ENCODE data around the gene LHFPL3.

The LHFPL3 gene

GRCh38 chr7:104664648-104665047 lies 336.2 kb downstream of the LHFPL3 start:
- Histone ChIP-seq H3K9me3 (ENCODE audit: low read length) (no peaks in the 10 kb centered on the region), H3K27me3 (ENCODE audit: insufficient read depth, low read length) (no peaks in the 10 kb centered on the region), H3K4me3 (ENCODE audit: low read depth, low read length, poor library complexity, severe bottlenecking) (no peak overlapping the region), H3K27ac (ENCODE audit: low read depth, low read length, poor library complexity, severe bottlenecking) (no peak overlapping the region), H3K79me2 (ENCODE audit: insufficient read depth, low read length) (no peaks in the 10 kb centered on the region), H3K4me2 (ENCODE audit: low read length) (no peak overlapping the region), H4K20me1 (ENCODE audit: insufficient read depth, low read length) (no peaks in the 10 kb centered on the region), H3K4me1 (ENCODE audit: insufficient read depth, low read length, severe bottlenecking) (no peaks in the 10 kb centered on the region), H3F3A (ENCODE audit: insufficient read depth, low read length) (no peaks in the 10 kb centered on the region), H3K9ac (ENCODE audit: low read length) (no peak overlapping the region), H3K36me3 (ENCODE audit: insufficient read depth, low read length) (no peaks in the 10 kb centered on the region), H2AFZ (ENCODE audit: low read length) (no peak overlapping the region), H3K9me2 (ENCODE audit: low read depth, low read length) (no peaks in the 10 kb centered on the region)
- no peak for TF ChIP-seq EZH2 (IDR thresholded peaks at IDR 0.05; ENCODE audit: borderline replicate concordance, low read length)
- TF ChIP-seq CTCF (IDR thresholded peaks at IDR 0.05; ENCODE audit: low read length) = no peak

GRCh38 chr7:104677587-104677986 lies 349.2 kb downstream of the LHFPL3 start:
- Histone ChIP-seq H4K20me1 (ENCODE audit: insufficient read depth, low read length) (no peaks in the 10 kb centered on the region), H3K9me3 (ENCODE audit: low read length) (no peaks in the 10 kb centered on the region), H3K9ac (ENCODE audit: low read length) (no peak overlapping the region), H3K27me3 (ENCODE audit: insufficient read depth, low read length) (peaks cover 5% of the 10 kb centered on the region; the same call in 1 of the 2 replicates), H3K36me3 (ENCODE audit: insufficient read depth, low read length) (no peaks in the 10 kb centered on the region), H3F3A (ENCODE audit: insufficient read depth, low read length) (no peaks in the 10 kb centered on the region), H3K4me1 (ENCODE audit: insufficient read depth, low read length, severe bottlenecking) (no peaks in the 10 kb centered on the region), H3K4me3 (ENCODE audit: low read depth, low read length, poor library complexity, severe bottlenecking) (no peak overlapping the region), H3K27ac (ENCODE audit: low read depth, low read length, poor library complexity, severe bottlenecking) (no peak overlapping the region), H3K79me2 (ENCODE audit: insufficient read depth, low read length) (no peaks in the 10 kb centered on the region), H2AFZ (ENCODE audit: low read length) (no peak overlapping the region), H3K4me2 (ENCODE audit: low read length) (no peak overlapping the region), H3K9me2 (ENCODE audit: low read depth, low read length) (no peaks in the 10 kb centered on the region)
- TF ChIP-seq EZH2 (IDR thresholded peaks at IDR 0.05; ENCODE audit: borderline replicate concordance, low read length) (no peak), CTCF (IDR thresholded peaks at IDR 0.05; ENCODE audit: low read length) (no peak)

- no peaks in the 10 kb centered on the region for H3F3A ChIP-seq (ENCODE audit: insufficient read depth, low read length)
- H3K4me1 ChIP-seq (ENCODE audit: insufficient read depth, low read length, severe bottlenecking) = no peaks in the 10 kb centered on the region
- no peak for TF ChIP-seq CTCF (IDR thresholded peaks at IDR 0.05; ENCODE audit: low read length)
- no peak for TF ChIP-seq EZH2 (IDR thresholded peaks at IDR 0.05; ENCODE audit: borderline replicate concordance, low read length)
- no peak overlapping the region for H3K27ac ChIP-seq (ENCODE audit: low read depth, low read length, poor library complexity, severe bottlenecking)
- no peaks in the 10 kb centered on the region for H3K9me2 ChIP-seq (ENCODE audit: low read depth, low read length)
- no peaks in the 10 kb centered on the region for H3K36me3 ChIP-seq (ENCODE audit: insufficient read depth, low read length)
- no peak overlapping the region for H2AFZ ChIP-seq (ENCODE audit: low read length)
- no peaks in the 10 kb centered on the region for H3K27me3 ChIP-seq (ENCODE audit: insufficient read depth, low read length)
- H3K9ac ChIP-seq (ENCODE audit: low read length) = no peak overlapping the region
- no peaks in the 10 kb centered on the region for H3K79me2 ChIP-seq (ENCODE audit: insufficient read depth, low read length)
- no peak overlapping the region for H3K4me3 ChIP-seq (ENCODE audit: low read depth, low read length, poor library complexity, severe bottlenecking)
- H4K20me1 ChIP-seq (ENCODE audit: insufficient read depth, low read length) = no peaks in the 10 kb centered on the region
- no peaks in the 10 kb centered on the region for H3K9me3 ChIP-seq (ENCODE audit: low read length)
- no peak overlapping the region for H3K4me2 ChIP-seq (ENCODE audit: low read length)
These were observed 350.7 kb downstream of the LHFPL3 start for GRCh38 chr7:104679085-104679484.

All from OCI-LY1 (cell line).